Hippocampal formation (tissue), 2 donors: ENCODE results near the gene FARP1.

ENCODE experiments used
- DNase-seq, 2 donors: peaks; one replicate each; lab custom pipeline; 2025; lab: John Stamatoyannopoulos, UW

The FARP1 gene

GRCh38 chr13:98203646-98204326 lies 60.9 kb downstream of the FARP1 start:
- no peak for DNase-seq

- DNase-seq, result no peak
These were observed 61.7 kb downstream of the FARP1 start for GRCh38 chr13:98204546-98204945.

GRCh38 chr13:98206946-98207345 lies 64.1 kb downstream of the FARP1 start:
- DNase-seq, result no peak

- DNase-seq, result no peak
These were observed 64.5 kb downstream of the FARP1 start for GRCh38 chr13:98207416-98207815.

GRCh38 chr13:98208606-98209005 lies 65.7 kb downstream of the FARP1 start:
- DNase-seq, result no peak

GRCh38 chr13:98212763-98213162 lies 69.9 kb downstream of the FARP1 start:
- no peak for DNase-seq

- DNase-seq, result no peak
These were observed 70.5 kb downstream of the FARP1 start for GRCh38 chr13:98213354-98213753.

GRCh38 chr13:98214008-98214643 lies 71.2 kb downstream of the FARP1 start:
- no peak for DNase-seq

- no peak for DNase-seq
These were observed 71.8 kb downstream of the FARP1 start for GRCh38 chr13:98214707-98215106.

GRCh38 chr13:98215508-98215907 lies 72.6 kb downstream of the FARP1 start:
- DNase-seq, result no peak

GRCh38 chr13:98216135-98216565 lies 73.3 kb downstream of the FARP1 start:
- no peak for DNase-seq

- DNase-seq, result no peak
These were observed 73.9 kb downstream of the FARP1 start for GRCh38 chr13:98216711-98217285.

GRCh38 chr13:98217597-98217996 lies 74.7 kb downstream of the FARP1 start:
- DNase-seq, result no peak

- DNase-seq, result no peak
These were observed 76.8 kb downstream of the FARP1 start for GRCh38 chr13:98219685-98220084.

GRCh38 chr13:98220271-98220791 lies 77.4 kb downstream of the FARP1 start:
- DNase-seq, result no peak

- DNase-seq, result no peak
These were observed 78.3 kb downstream of the FARP1 start for GRCh38 chr13:98221234-98221633.

- DNase-seq, result no peak
These were observed 79.2 kb downstream of the FARP1 start for GRCh38 chr13:98222081-98222554.

GRCh38 chr13:98222816-98223215 lies 79.9 kb downstream of the FARP1 start:
- no peak for DNase-seq

GRCh38 chr13:98223741-98224140 lies 80.8 kb downstream of the FARP1 start:
- no peak for DNase-seq

GRCh38 chr13:98224557-98224956 lies 81.7 kb downstream of the FARP1 start:
- DNase-seq, result no peak

GRCh38 chr13:98225036-98225940 lies 82.4 kb downstream of the FARP1 start:
- peak; percentile 25 to 26 for DNase-seq

GRCh38 chr13:98226496-98226895 lies 83.6 kb downstream of the FARP1 start:
- no peak for DNase-seq
